ENCODE data around the gene SOCS1. TPM values are rescaled to one million over a fixed set of nuclear protein-coding genes. Genes with fewer than 3 reads are reported as not detected.

Gene SOCS1
- total and polyA plus RNA-seq, 2 of the 8 experiments (the other 6 are each of a cell fraction or from before 2014, with no cell fraction given): 21.0 to 48.9 TPM

DNA sequence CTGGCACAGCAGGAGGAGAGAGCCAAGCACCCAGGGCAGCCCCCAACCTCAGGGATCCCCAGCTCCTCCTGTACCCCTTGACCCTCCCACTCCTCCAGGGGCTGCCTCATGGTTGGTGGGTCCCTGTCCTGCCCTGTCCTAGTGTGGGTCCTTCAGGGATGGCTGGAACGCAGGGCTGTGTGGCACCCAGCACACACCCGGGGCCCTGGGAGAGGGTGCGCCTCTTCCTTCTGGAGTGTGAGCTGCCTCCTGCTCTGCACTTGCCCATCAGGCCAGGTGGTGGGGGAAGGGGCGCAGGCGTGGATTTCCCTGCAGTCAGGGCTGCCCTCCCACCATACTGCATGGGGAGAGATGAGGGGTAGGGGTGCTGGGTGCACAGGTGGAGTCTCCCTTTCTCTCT lies 42.6 kb downstream of the SOCS1 start:
- CTCF ChIA-PET (ENCODE audit: partially characterized antibody): interaction anchor here (0.8 to 2.1 kb wide), 4 partner anchors 20 to 100 kb away, joined by 3 to 5 read pairs (median 4); no protein-coding TSS in a partner anchor
- H3K18ac ChIP-seq (ENCODE audit: extremely low read depth, low read length): no peak overlapping the region; the same call in 1 of the 2 replicates
- 0 out of 2 replicates have a peak overlapping the region, but pooled peaks have one; percentile 32 for H2BK20ac ChIP-seq (ENCODE audit: low read length)
- H2AFZ ChIP-seq (ENCODE audit: low read length): no peak overlapping the region
- peak overlapping the region; percentile 39; the same call in 1 of the 2 replicates for H2BK12ac ChIP-seq (ENCODE audit: low read depth, low read length)
- H3K27me3 ChIP-seq (replicated peaks in 1 of 4; ENCODE audit: control insufficient read depth in 3 of 4, extremely low read depth in 1 of 4, insufficient read depth in 3 of 4, low read length in 3 of 4): no peaks in the 10 kb centered on the region
- H3K27ac ChIP-seq (ENCODE audit: low read depth, low read length): no peak overlapping the region
- H3K9ac ChIP-seq (replicated peaks in 1 of 4; ENCODE audit: extremely low read depth in 1 of 4, low read depth in 3 of 4, low read length in 3 of 4): no peak overlapping the region
- POLR2A ChIA-PET (ENCODE audit: partially characterized antibody): interaction anchor here (0.6 kb wide), 1 partner anchor 224 kb away, joined by 4 read pairs; no protein-coding TSS in a partner anchor
- H3K4me1 ChIP-seq (replicated peaks in 1 of 4; ENCODE audit: control insufficient read depth in 3 of 4, insufficient read depth in 4 of 4, low read length in 3 of 4): no peaks in the 10 kb centered on the region
- WGBS, 2 experiments (ENCODE audit: extremely low coverage in 1 of 2, insufficient coverage in 1 of 2, insufficient read length in 1 of 2, insufficient replicate concordance in 2 of 2, low coverage in 1 of 2, low lambda C conversion rate in 2 of 2, missing lambda C conversion rate in 1 of 2): 92% methylated on average over 5 of the region's 5 CpGs; no CpG with 5 or more reads in 1 of the 2 experiments
- no peaks in the 10 kb centered on the region for H3K79me1 ChIP-seq (ENCODE audit: low read depth, low read length)
- FAIRE-seq (no peak), DNase-seq (ENCODE audit: low read depth in 1 of 2, low spot score in 2 of 2) (no peak)
- no peak overlapping the region for H3K14ac ChIP-seq (ENCODE audit: insufficient read length)
- no peaks in the 10 kb centered on the region for H3K79me2 ChIP-seq (ENCODE audit: control insufficient read depth in 1 of 2, insufficient read depth in 2 of 2, low read length in 2 of 2)
- no peaks in the 10 kb centered on the region for H3K23me2 ChIP-seq (ENCODE audit: low read depth, low read length)
- peak overlapping the region; percentile 18; the same call in 1 of the 2 replicates for H4K8ac ChIP-seq (ENCODE audit: extremely low read depth, insufficient read depth, low read length)
- no peaks in the 10 kb centered on the region for H4K20me1 ChIP-seq (replicated peaks in 1 of 2; ENCODE audit: control insufficient read depth in 1 of 2, insufficient read depth in 2 of 2, low read length in 2 of 2)
- H2BK120ac ChIP-seq (replicated peaks; ENCODE audit: low read depth, low read length): no peak overlapping the region
- no peaks in the 10 kb centered on the region for H3K36me3 ChIP-seq (ENCODE audit: control insufficient read depth in 2 of 4, insufficient read depth in 4 of 4, low read length in 3 of 4)
- H3K9me3 ChIP-seq (ENCODE audit: insufficient read depth in 2 of 2, low read depth in 1 of 2, low read length in 1 of 2): peaks cover 2 to 9% of the 10 kb centered on the region in 2 experiments; a peak in 3 of 4 replicates
- H3K4me3 ChIP-seq (ENCODE audit: extremely low read depth in 1 of 4, insufficient read depth in 2 of 4, low read depth in 3 of 4, low read length in 4 of 4): no peak overlapping the region
- H3K23ac ChIP-seq (ENCODE audit: insufficient read length): no peak overlapping the region
- H3K56ac ChIP-seq (replicated peaks; ENCODE audit: insufficient read length, low read depth, low read length): no peak overlapping the region
- no peak overlapping the region for H3K4me2 ChIP-seq (ENCODE audit: insufficient read depth in 1 of 2, low read depth in 2 of 2, low read length in 2 of 2)
- no peak for TF ChIP-seq RBBP5 (IDR thresholded peaks at IDR 0.05; ENCODE audit: borderline replicate concordance, low read depth, low read length)
- TF ChIP-seq TAF7 (optimal IDR thresholded peaks at IDR 0.05; ENCODE audit: borderline replicate concordance, low read depth, low read length): no peak
- no peak for TF ChIP-seq SAP30 (IDR thresholded peaks at IDR 0.05; ENCODE audit: insufficient read depth, insufficient replicate concordance, low read length)
- TF ChIP-seq, protein P1, sequence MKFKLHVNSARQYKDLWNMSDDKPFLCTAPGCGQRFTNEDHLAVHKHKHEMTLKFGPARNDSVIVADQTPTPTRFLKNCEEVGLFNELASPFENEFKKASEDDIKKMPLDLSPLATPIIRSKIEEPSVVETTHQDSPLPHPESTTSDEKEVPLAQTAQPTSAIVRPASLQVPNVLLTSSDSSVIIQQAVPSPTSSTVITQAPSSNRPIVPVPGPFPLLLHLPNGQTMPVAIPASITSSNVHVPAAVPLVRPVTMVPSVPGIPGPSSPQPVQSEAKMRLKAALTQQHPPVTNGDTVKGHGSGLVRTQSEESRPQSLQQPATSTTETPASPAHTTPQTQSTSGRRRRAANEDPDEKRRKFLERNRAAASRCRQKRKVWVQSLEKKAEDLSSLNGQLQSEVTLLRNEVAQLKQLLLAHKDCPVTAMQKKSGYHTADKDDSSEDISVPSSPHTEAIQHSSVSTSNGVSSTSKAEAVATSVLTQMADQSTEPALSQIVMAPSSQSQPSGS (IDR thresholded peaks at IDR 0.05; ENCODE audit: low read length): no peak
- no peak overlapping the region for H3K4ac ChIP-seq (replicated peaks; ENCODE audit: insufficient read length, low read depth, low read length)
- no peak overlapping the region; the same call in 1 of the 2 replicates for H2BK15ac ChIP-seq (ENCODE audit: low read length)
- H2BK5ac ChIP-seq (ENCODE audit: low read depth, low read length): 0 out of 2 replicates have a peak overlapping the region, but pooled peaks have one; percentile 35
- no peak overlapping the region for H2AK5ac ChIP-seq (ENCODE audit: low read depth, low read length)
- H4K91ac ChIP-seq (replicated peaks; ENCODE audit: insufficient read length, low read length): no peak overlapping the region
- no peak overlapping the region for H4K5ac ChIP-seq (ENCODE audit: insufficient read length, low read depth, low read length)

Measured in H1 (cell line).